GM23338 (cell line): ENCODE data around the gene TYRO3.

Experiments
- CREB1 ChIP-seq: fragments of 250-450 bp; sonication (Bioruptor Pico); IDR thresholded peaks from 2 replicates; pipeline ENCODE4 v1.5.0; 2020; ENCODE audit warnings: low read depth, mild to moderate bottlenecking, moderate library complexity
- NANOG ChIP-seq: IDR thresholded peaks from 2 replicates; pipeline ENCODE4 v1.6.1; 2016; ENCODE audit warnings: antibody characterized with exemption, borderline replicate concordance
- POLR2AphosphoS5 ChIP-seq: IDR thresholded peaks from 2 replicates; pipeline ENCODE4 v1.6.1; 2016; ENCODE audit warnings: antibody characterized with exemption, low read depth
- TF ChIP-seq, protein P1 (sequence below), 2 experiments: fragments of 200-600 bp in 1 of 2; sonication (generic) in 1 of 2; conservative IDR thresholded peaks; 2 replicates each; pipeline versions ENCODE4 v1.5.1 to v1.6.1; 2016 to 2017; ENCODE audit warnings: antibody characterized with exemption in 2 of 2, low read depth in 2 of 2, mild to moderate bottlenecking in 2 of 2, moderate library complexity in 1 of 2

DNA sequence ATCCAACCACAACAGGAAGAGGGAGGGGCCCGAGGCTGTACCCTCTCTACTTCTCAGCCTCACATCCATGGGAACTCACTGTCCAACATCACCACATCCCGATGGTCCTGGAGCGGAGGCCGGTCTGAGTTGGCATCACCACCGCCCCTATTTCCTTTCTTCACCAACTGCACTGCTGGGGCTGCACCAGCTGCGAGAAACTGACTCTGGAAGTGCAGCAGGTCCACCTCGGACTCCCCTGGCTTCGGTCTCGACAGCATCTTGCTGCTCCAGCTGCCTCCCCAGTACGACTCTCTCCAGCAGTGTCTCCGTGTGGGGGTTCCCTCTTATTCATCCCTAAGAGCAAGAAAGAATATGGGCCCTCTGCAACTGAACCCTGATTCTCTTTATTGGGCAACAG, 22.1 kb upstream of the TYRO3 start:
- TF ChIP-seq CREB1 = no peak
- TF ChIP-seq, protein P1, sequence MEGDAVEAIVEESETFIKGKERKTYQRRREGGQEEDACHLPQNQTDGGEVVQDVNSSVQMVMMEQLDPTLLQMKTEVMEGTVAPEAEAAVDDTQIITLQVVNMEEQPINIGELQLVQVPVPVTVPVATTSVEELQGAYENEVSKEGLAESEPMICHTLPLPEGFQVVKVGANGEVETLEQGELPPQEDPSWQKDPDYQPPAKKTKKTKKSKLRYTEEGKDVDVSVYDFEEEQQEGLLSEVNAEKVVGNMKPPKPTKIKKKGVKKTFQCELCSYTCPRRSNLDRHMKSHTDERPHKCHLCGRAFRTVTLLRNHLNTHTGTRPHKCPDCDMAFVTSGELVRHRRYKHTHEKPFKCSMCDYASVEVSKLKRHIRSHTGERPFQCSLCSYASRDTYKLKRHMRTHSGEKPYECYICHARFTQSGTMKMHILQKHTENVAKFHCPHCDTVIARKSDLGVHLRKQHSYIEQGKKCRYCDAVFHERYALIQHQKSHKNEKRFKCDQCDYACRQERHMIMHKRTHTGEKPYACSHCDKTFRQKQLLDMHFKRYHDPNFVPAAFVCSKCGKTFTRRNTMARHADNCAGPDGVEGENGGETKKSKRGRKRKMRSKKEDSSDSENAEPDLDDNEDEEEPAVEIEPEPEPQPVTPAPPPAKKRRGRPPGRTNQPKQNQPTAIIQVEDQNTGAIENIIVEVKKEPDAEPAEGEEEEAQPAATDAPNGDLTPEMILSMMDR (conservative IDR thresholded peaks at IDR 0.05; ENCODE audit: low read depth in 2 of 2) = no peak
- no peak for TF ChIP-seq POLR2AphosphoS5
- TF ChIP-seq NANOG = no peak
